HCT116 (cell line): ENCODE measurements around the gene DYNLL2. TPM values are rescaled to one million over a fixed set of nuclear protein-coding genes. Genes with fewer than 3 reads are reported as not detected.
A peak's percentile ranks its signal among the peaks of the same experiment; 100 is the strongest.

Experiments
- ATAC-seq: fragments of 200-7000 bp; cut with Tn5 transposase; 2 replicates; pipeline ENCODE4 v1.9.1; 2020; ENCODE audit warnings: mild to moderate bottlenecking, moderate library complexity
- BruUV-seq: library from RNA; stranded (reverse); fragments of 400-500 nt; replicated peaks from 2 replicates; lab custom pipeline; 2021; lab: Mats Ljungman, UMichigan
- CTCF ChIA-PET: fragments of 300-600 bp; sonication (Branson Sonifier 250); formaldehyde crosslinking; loops from one replicate; lab custom pipeline; 2021; ENCODE audit warnings: antibody characterized with exemption; lab: Charles Lee
- POLR2A ChIA-PET: fragments of 300-600, 350-600 bp; sonication (Branson Sonifier 250); formaldehyde crosslinking; loops from one replicate; lab custom pipeline; 2021; ENCODE audit warnings: antibody characterized with exemption; lab: Charles Lee
- RAD21 ChIA-PET, 2 experiments: fragments of 300-600 bp; sonication (Branson Sonifier 250); formaldehyde crosslinking; loops; one replicate each; lab custom pipeline; 2023; ENCODE audit warnings: low total read pairs in 2 of 2; ENCODE audit not compliant: uncharacterized antibody in 2 of 2, unreplicated experiment in 2 of 2, low non-redundant PET in 1 of 2; lab: Charles Lee
- DNase-seq: peaks from one replicate; pipeline ENCODE4 v3.0.0-alpha.2; 2010; ENCODE audit warnings: low read depth, low spot score
- H2AFZ ChIP-seq: fragments of 200-600 bp; shearing (Covaris generic), sonication (generic); 2 replicates; pipeline ENCODE4 v1.6.1; 2017; ENCODE audit warnings: low read depth, mixed run types, mixed read lengths, antibody characterized with exemption, low read length; ENCODE audit not compliant: poor library complexity, severe bottlenecking
- H3K27ac ChIP-seq: 2 replicates; pipeline ENCODE4 v1.5.1; 2012; ENCODE audit warnings: low read depth, low read length
- H3K27me3 ChIP-seq: fragments of 200-600 bp; sonication (generic); 2 replicates; pipeline ENCODE4 v1.6.1; 2016; ENCODE audit warnings: mixed run types, low read length, mixed read lengths; ENCODE audit not compliant: insufficient read depth
- H3K36me3 ChIP-seq, 2 experiments: fragments of 200-500 bp in 1 of 2; fragments of 200-600 bp in 1 of 2; sonication (Bioruptor generic) in 1 of 2; sonication (generic) in 1 of 2; 2 replicates each; pipeline versions ENCODE4 v1.5.1 to v1.6.1; 2014 to 2016; ENCODE audit warnings: low read length in 2 of 2, inconsistent platforms in 1 of 2, mixed read lengths in 1 of 2, mixed run types in 1 of 2; ENCODE audit not compliant: insufficient read depth in 2 of 2, control insufficient read depth in 1 of 2
- H3K4me1 ChIP-seq, 2 experiments: fragments of 200-600 bp in 1 of 2; sonication (generic) in 1 of 2; 2 replicates each; pipeline versions ENCODE4 v1.5.1 to v1.6.1; 2012 to 2017; ENCODE audit warnings: low read length in 2 of 2, inconsistent platforms in 1 of 2, mild to moderate bottlenecking in 1 of 2, mixed read lengths in 1 of 2, mixed run types in 1 of 2, moderate library complexity in 1 of 2; ENCODE audit not compliant: insufficient read depth in 2 of 2, control insufficient read depth in 1 of 2
- H3K4me2 ChIP-seq: fragments of 200-600 bp; sonication (generic); 2 replicates; pipeline ENCODE4 v1.6.1; 2017; ENCODE audit warnings: mixed run types, low read length, mixed read lengths
- H3K4me3 ChIP-seq, 2 experiments: fragments of 200-600 bp in 1 of 2; sonication (generic) in 1 of 2; replicated peaks in 1 of 2; 2 replicates each; pipeline ENCODE4 v1.5.1; 2011 to 2016; ENCODE audit warnings: low read length in 2 of 2, control low read depth in 1 of 2, low read depth in 1 of 2, mild to moderate bottlenecking in 1 of 2, mixed read lengths in 1 of 2, mixed run types in 1 of 2
- H3K79me2 ChIP-seq: fragments of 200-600 bp; sonication (generic); 2 replicates; pipeline ENCODE4 v1.6.1; 2017; ENCODE audit warnings: mild to moderate bottlenecking, mixed run types, low read length, moderate library complexity, mixed read lengths; ENCODE audit not compliant: insufficient read depth
- H3K9ac ChIP-seq: fragments of 200-600 bp; sonication (generic); 2 replicates; pipeline ENCODE4 v1.6.1; 2016; ENCODE audit warnings: low read length, mixed read lengths
- H3K9me2 ChIP-seq: fragments of 200-600 bp; sonication (generic), shearing (Covaris generic); 2 replicates; pipeline ENCODE4 v1.6.1; 2017; ENCODE audit warnings: mixed run types, mild to moderate bottlenecking, moderate library complexity; ENCODE audit not compliant: insufficient read depth
- H3K9me3 ChIP-seq, 2 experiments: fragments of 200-500 bp in 1 of 2; fragments of 200-600 bp in 1 of 2; sonication (Bioruptor generic) in 1 of 2; sonication (generic) in 1 of 2; 2 replicates each; pipeline ENCODE4 v1.6.1; 2014 to 2017; ENCODE audit warnings: low read length in 2 of 2, mixed read lengths in 2 of 2, inconsistent platforms in 1 of 2, low read depth in 1 of 2, mild to moderate bottlenecking in 1 of 2, mixed run types in 1 of 2, moderate library complexity in 1 of 2; ENCODE audit not compliant: control insufficient read depth in 1 of 2, insufficient read depth in 1 of 2
- H4K20me1 ChIP-seq: fragments of 200-600 bp; sonication (generic), shearing (Covaris generic); 2 replicates; pipeline ENCODE4 v1.6.1; 2017; ENCODE audit warnings: mixed run types, mild to moderate bottlenecking, moderate library complexity; ENCODE audit not compliant: insufficient read depth
- CTCF ChIP-seq, 3 experiments: fragments of 200-600 bp in 1 of 3; sonication (generic) in 1 of 3; IDR thresholded peaks in 2 of 3; conservative IDR thresholded peaks in 1 of 3; 2 replicates each; pipeline ENCODE4 v1.5.1; 2012 to 2017; ENCODE audit warnings: low read depth in 2 of 3, low read length in 2 of 3, antibody characterized with exemption in 1 of 3, borderline replicate concordance in 1 of 3, control low read depth in 1 of 3, mild to moderate bottlenecking in 1 of 3, mixed read lengths in 1 of 3, mixed run types in 1 of 3, moderate library complexity in 1 of 3; ENCODE audit not compliant: insufficient read depth in 1 of 3
- EZH2 ChIP-seq: fragments of 200-600 bp; sonication (generic); IDR thresholded peaks from 2 replicates; pipeline ENCODE4 v1.6.1; 2017; ENCODE audit warnings: antibody characterized with exemption, mixed run types
- POLR2AphosphoS5 ChIP-seq: IDR thresholded peaks from 2 replicates; pipeline ENCODE4 v1.6.1; 2011; ENCODE audit warnings: mild to moderate bottlenecking, low read depth, low read length, moderate library complexity
- RAD21 ChIP-seq: IDR thresholded peaks from 2 replicates; pipeline ENCODE4 v1.6.1; 2012; ENCODE audit warnings: low read depth, mild to moderate bottlenecking
- TCF7L2 ChIP-seq: IDR thresholded peaks from 2 replicates; pipeline ENCODE4 v1.7.0; 2011; ENCODE audit warnings: borderline replicate concordance, inconsistent platforms; ENCODE audit not compliant: insufficient read depth, insufficient read length; ENCODE audit errors: extremely low read depth
- YY1 ChIP-seq: IDR thresholded peaks from 2 replicates; pipeline ENCODE4 v1.6.1; 2011; ENCODE audit warnings: low read length, low read depth, moderate library complexity, mild to moderate bottlenecking; ENCODE audit not compliant: insufficient replicate concordance; ENCODE audit errors: extremely low read depth
- ZBTB33 ChIP-seq: IDR thresholded peaks from 2 replicates; pipeline ENCODE4 v1.6.1; 2011; ENCODE audit warnings: mild to moderate bottlenecking, low read length, moderate library complexity; ENCODE audit not compliant: insufficient replicate concordance; ENCODE audit errors: extremely low read depth
- ZFX ChIP-seq: fragments of 450-650 bp; IDR thresholded peaks from 2 replicates; pipeline ENCODE4 v1.6.1; 2017
- ZNF274 ChIP-seq: fragments of 200-500 bp; sonication (Bioruptor generic); IDR thresholded peaks from 2 replicates; pipeline ENCODE4 v1.6.1; 2014; ENCODE audit warnings: mild to moderate bottlenecking, low read depth, low read length, inconsistent platforms
- intact Hi-C: fragments of 100-400 bp; cut with micrococcal nuclease; formaldehyde crosslinking; loops from 2 replicates; pipeline ENCODE4 v1.10.0; 2022
- total RNA-seq: library from RNA; stranded (reverse); gene quantifications from one replicate; pipeline ENCODE4 v1.2.1, GENCODE V29; 2021; ENCODE audit not compliant: unreplicated experiment
- TF ChIP-seq, protein P1 (sequence below): IDR thresholded peaks from 2 replicates; pipeline ENCODE4 v1.6.1; 2012; ENCODE audit warnings: low read depth
- TF ChIP-seq, protein P2 (sequence below): IDR thresholded peaks from 2 replicates; pipeline ENCODE4 v1.6.1; 2012

Gene DYNLL2
- total RNA-seq, 1 experiment from 2014 or later: 54.9 TPM

- Histone ChIP-seq H3K9ac (peak overlapping the region; percentile 87), H3K4me1 (peaks cover 11 to 19% of the 10 kb centered on the region in 2 experiments), H3K4me2 (peak overlapping the region; percentile 96), H3K9me2 (no peaks in the 10 kb centered on the region), H3K27me3 (no peaks in the 10 kb centered on the region), H3K36me3 (peaks cover 41 to 46% of the 10 kb centered on the region in 2 experiments)
- TF ChIP-seq EZH2 (no peak), ZNF274 (no peak), TCF7L2 (no peak), YY1 (peak; percentile 60), ZFX (no peak), CTCF (IDR thresholded peaks at IDR 0.05 in 2 of 3, conservative IDR thresholded peaks at IDR 0.05 in 1 of 3; ENCODE audit: borderline replicate concordance in 1 of 3, insufficient read depth in 1 of 3, low read depth in 2 of 3, low read length in 2 of 3) (peak; percentile 66 to 76 (median 68); a peak in 5 of 6 replicates), POLR2AphosphoS5 (0 out of 2 replicates have a peak, but pooled peaks have one; percentile 29), RAD21 (peak; percentile 63), ZBTB33 (no peak)
- TF ChIP-seq, protein P1, sequence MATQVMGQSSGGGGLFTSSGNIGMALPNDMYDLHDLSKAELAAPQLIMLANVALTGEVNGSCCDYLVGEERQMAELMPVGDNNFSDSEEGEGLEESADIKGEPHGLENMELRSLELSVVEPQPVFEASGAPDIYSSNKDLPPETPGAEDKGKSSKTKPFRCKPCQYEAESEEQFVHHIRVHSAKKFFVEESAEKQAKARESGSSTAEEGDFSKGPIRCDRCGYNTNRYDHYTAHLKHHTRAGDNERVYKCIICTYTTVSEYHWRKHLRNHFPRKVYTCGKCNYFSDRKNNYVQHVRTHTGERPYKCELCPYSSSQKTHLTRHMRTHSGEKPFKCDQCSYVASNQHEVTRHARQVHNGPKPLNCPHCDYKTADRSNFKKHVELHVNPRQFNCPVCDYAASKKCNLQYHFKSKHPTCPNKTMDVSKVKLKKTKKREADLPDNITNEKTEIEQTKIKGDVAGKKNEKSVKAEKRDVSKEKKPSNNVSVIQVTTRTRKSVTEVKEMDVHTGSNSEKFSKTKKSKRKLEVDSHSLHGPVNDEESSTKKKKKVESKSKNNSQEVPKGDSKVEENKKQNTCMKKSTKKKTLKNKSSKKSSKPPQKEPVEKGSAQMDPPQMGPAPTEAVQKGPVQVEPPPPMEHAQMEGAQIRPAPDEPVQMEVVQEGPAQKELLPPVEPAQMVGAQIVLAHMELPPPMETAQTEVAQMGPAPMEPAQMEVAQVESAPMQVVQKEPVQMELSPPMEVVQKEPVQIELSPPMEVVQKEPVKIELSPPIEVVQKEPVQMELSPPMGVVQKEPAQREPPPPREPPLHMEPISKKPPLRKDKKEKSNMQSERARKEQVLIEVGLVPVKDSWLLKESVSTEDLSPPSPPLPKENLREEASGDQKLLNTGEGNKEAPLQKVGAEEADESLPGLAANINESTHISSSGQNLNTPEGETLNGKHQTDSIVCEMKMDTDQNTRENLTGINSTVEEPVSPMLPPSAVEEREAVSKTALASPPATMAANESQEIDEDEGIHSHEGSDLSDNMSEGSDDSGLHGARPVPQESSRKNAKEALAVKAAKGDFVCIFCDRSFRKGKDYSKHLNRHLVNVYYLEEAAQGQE: peak; percentile 73
- TF ChIP-seq, protein P2, sequence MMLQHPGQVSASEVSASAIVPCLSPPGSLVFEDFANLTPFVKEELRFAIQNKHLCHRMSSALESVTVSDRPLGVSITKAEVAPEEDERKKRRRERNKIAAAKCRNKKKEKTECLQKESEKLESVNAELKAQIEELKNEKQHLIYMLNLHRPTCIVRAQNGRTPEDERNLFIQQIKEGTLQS: no peak
- TF ChIP-seq, all 23 proteins: peak for 5
- Histone ChIP-seq H4K20me1 (peaks cover 44% of the 10 kb centered on the region; the same call in 1 of the 2 replicates), H3K27ac (peak overlapping the region; percentile 78), H3K9me3 (no peaks in the 10 kb centered on the region), H3K79me2 (peaks cover 61% of the 10 kb centered on the region), H2AFZ (no peak overlapping the region), H3K4me3 (peak overlapping the region; percentile 85 to 87)
- POLR2A ChIA-PET: interaction anchor here (0.6 to 1.7 kb wide), 6 partner anchors 12 to 404 kb away, joined by 3 to 11 read pairs (median 4); partner anchors contain the start of gene SRSF1
- CTCF ChIA-PET: interaction anchor here (1.0 kb wide), 1 partner anchor 85 kb away, joined by 4 read pairs; no protein-coding TSS in a partner anchor
- ATAC-seq (peak; percentile 41), DNase-seq (peak; percentile 56)
- RAD21 ChIA-PET: no interaction called here
- intact Hi-C loops: loop anchor here (1.0 to 5.0 kb wide), 2 partner anchors 62 to 77 kb away; partner anchors contain the start of gene SRSF1
- TSS peak; percentile 47 for BruUV-seq
These were observed 1.2 kb downstream of the DYNLL2 start for GRCh38 chr17:58084317-58084981.
